K562 (cell line): Measurements from ENCODE around the gene RPS6KA4. TPM values are rescaled to one million over a fixed set of nuclear protein-coding genes. Genes with fewer than 3 reads are reported as not detected.

Experiments used
- ATAC-seq: fragments of 200-7000 bp; cut with Tn5 transposase; 3 replicates; pipeline ENCODE4 v1.9.1; 2020; ENCODE audit warnings: moderate library complexity
- BruUV-seq: library from RNA; stranded (reverse); fragments of 400-500 nt; replicated peaks from 2 replicates; lab custom pipeline; 2021; lab: Mats Ljungman, UMichigan
- CTCF ChIA-PET: fragments of 300-600 bp; formaldehyde crosslinking; extraction: SDS; loops from one replicate; lab custom pipeline; 2021; ENCODE audit warnings: low intra/inter-chr PET ratio; lab: Yijun Ruan, JAX
- POLR2A ChIA-PET: fragments of 300-600, 350-650 bp; sonication (Branson Sonifier 250); formaldehyde crosslinking; extraction: SDS; loops from one replicate; lab custom pipeline; 2021; ENCODE audit warnings: antibody characterized with exemption, inconsistent platforms; lab: Yijun Ruan, JAX
- DNase-seq, 4 experiments: peaks; one replicate each; pipeline versions ENCODE4 v3.0.0 to v3.0.0-alpha.2; 2011 to 2018; ENCODE audit warnings: low spot score in 3 of 4, mixed read lengths in 3 of 4; ENCODE audit errors: extremely low read depth in 1 of 4
- FAIRE-seq: peaks from 2 replicates; lab custom pipeline; 2011; peaks lifted over from hg19 to GRCh38; lab: Jason Lieb, UNC
- H2AFZ ChIP-seq: 2 replicates; pipeline ENCODE4 v1.6.0; 2011; ENCODE audit warnings: low read depth, low read length, control low read depth, inconsistent platforms
- H3K27ac ChIP-seq: fragments of 200-600 bp; 3 replicates; pipeline ENCODE4 v1.8.0; 2011; ENCODE audit warnings: low read depth, mild to moderate bottlenecking, control low read depth, inconsistent platforms, low read length, moderate library complexity, mixed read lengths; ENCODE audit errors: extremely low read depth
- H3K27me3 ChIP-seq, 2 experiments: fragments of 300-600 bp in 1 of 2; 2 replicates in 1 of 2; 3 replicates in 1 of 2; pipeline versions ENCODE4 v1.6.0 to v1.8.0; 2011; ENCODE audit warnings: inconsistent platforms in 2 of 2, low read length in 2 of 2, mild to moderate bottlenecking in 1 of 2, mixed read lengths in 1 of 2, moderate library complexity in 1 of 2; ENCODE audit not compliant: control insufficient read depth in 2 of 2, insufficient read depth in 2 of 2
- H3K36me3 ChIP-seq: fragments of 300-600 bp; 3 replicates; pipeline ENCODE4 v1.8.0; 2011; ENCODE audit warnings: mild to moderate bottlenecking, low read length, inconsistent platforms; ENCODE audit not compliant: control insufficient read depth, insufficient read depth
- H3K4me1 ChIP-seq, 2 experiments: fragments of 200-600 bp in 1 of 2; replicated peaks in 1 of 2; 2 replicates in 1 of 2; 3 replicates in 1 of 2; pipeline versions ENCODE4 v1.5.1 to v1.8.0; 2011; ENCODE audit warnings: inconsistent platforms in 2 of 2, low read length in 2 of 2, mild to moderate bottlenecking in 1 of 2, mixed read lengths in 1 of 2, moderate library complexity in 1 of 2; ENCODE audit not compliant: control insufficient read depth in 2 of 2, insufficient read depth in 2 of 2
- H3K4me2 ChIP-seq: 2 replicates; pipeline ENCODE4 v1.6.1; 2011; ENCODE audit warnings: low read length, control low read depth, inconsistent platforms, mixed read lengths; ENCODE audit not compliant: insufficient read depth
- H3K4me3 ChIP-seq: fragments of 200-600 bp; sonication (generic), shearing (Covaris generic); 2 replicates; pipeline ENCODE4 v1.5.1; 2016; ENCODE audit warnings: control low read depth, inconsistent platforms
- H3K79me2 ChIP-seq: fragments of 200-600 bp; 3 replicates; pipeline ENCODE4 v1.8.0; 2011; ENCODE audit warnings: low read length, inconsistent platforms; ENCODE audit not compliant: control insufficient read depth, insufficient read depth
- H3K9ac ChIP-seq, 2 experiments: 2 replicates each; pipeline versions ENCODE4 v1.6.0 to v1.6.1; 2011; ENCODE audit warnings: low read depth in 2 of 2, low read length in 2 of 2, control low read depth in 1 of 2, inconsistent platforms in 1 of 2, mild to moderate bottlenecking in 1 of 2, mixed read lengths in 1 of 2; ENCODE audit not compliant: insufficient read depth in 1 of 2
- H3K9me1 ChIP-seq: one replicate; pipeline ENCODE4 v1.6.0; 2011; ENCODE audit warnings: inconsistent platforms, mild to moderate bottlenecking, low read length, moderate library complexity; ENCODE audit not compliant: control insufficient read depth, insufficient read depth
- H3K9me3 ChIP-seq: replicated peaks from 2 replicates; pipeline ENCODE4 v1.5.1; 2011; ENCODE audit warnings: low read depth, low read length, inconsistent platforms; ENCODE audit not compliant: control insufficient read depth, insufficient read depth
- H4K20me1 ChIP-seq: replicated peaks from 2 replicates; pipeline ENCODE4 v1.6.1; 2011; ENCODE audit warnings: low read length, inconsistent platforms, mixed read lengths; ENCODE audit not compliant: control insufficient read depth, insufficient read depth
- C11orf30 ChIP-seq: fragments of 450-650 bp; IDR thresholded peaks from 2 replicates; pipeline ENCODE4 v1.6.1; 2016; ENCODE audit warnings: low read depth, mild to moderate bottlenecking
- MAFF ChIP-seq: IDR thresholded peaks from 2 replicates; pipeline ENCODE4 v1.6.1; 2012; ENCODE audit warnings: low read length, improper control_type of control experiment
- MAFG ChIP-seq: fragments of 450-650 bp; conservative IDR thresholded peaks from 2 replicates; pipeline ENCODE4 v1.6.1; 2016; ENCODE audit warnings: missing genetic modification characterization, missing compliant biosample characterization
- MAFK ChIP-seq: IDR thresholded peaks from 2 replicates; pipeline ENCODE4 v1.6.1; 2011; ENCODE audit warnings: low read length, improper control_type of control experiment
- NFIC ChIP-seq: fragments of 450-650 bp; IDR thresholded peaks from 2 replicates; pipeline ENCODE4 v1.6.1; 2017; ENCODE audit warnings: mild to moderate bottlenecking, inconsistent platforms
- ZBED1 ChIP-seq: IDR thresholded peaks from 2 replicates; pipeline ENCODE4 v1.6.1; 2014
- ZNF316 ChIP-seq: fragments of 450-650 bp; IDR thresholded peaks from 2 replicates; pipeline ENCODE4 v1.6.1; 2016
- WGBS: fragments of 100-300 bp; shearing (Covaris generic); methylation state at CpG from one replicate; pipeline ENCODE4 v1.1.6; 2016; ENCODE audit warnings: low coverage, mixed read lengths; ENCODE audit not compliant: insufficient coverage; ENCODE audit errors: missing lambda C conversion rate; 5-methylcytosine and 5-hydroxymethylcytosine counted together
- in situ Hi-C: fragments of 300-500 bp; cut with MboI; formaldehyde crosslinking; loops from 4 replicates; pipeline ENCODE4 v1.15.0; 2018; ENCODE audit warnings: inconsistent platforms, mixed read lengths
- intact Hi-C: fragments of 100-400 bp; cut with micrococcal nuclease; formaldehyde crosslinking; loops from 2 replicates; pipeline ENCODE4 v1.14.2; 2022
- polyA plus RNA-seq, 8 experiments: library from polyadenylated mRNA; depleted of rRNA in 4 of 8; stranded (reverse) in 5 of 8; unstranded in 3 of 8; fragments of >200 nt; fragmentation: Nextera tagmentation in 2 of 8; fragmentation: Illumina TruSeq in 1 of 8; extraction: Ambion mirVana in 2 of 8; extraction: Trizol in 1 of 8; gene quantifications; 2 replicates each; pipeline versions ENCODE4 v1.2.1 to v1.2.3, GENCODE V29; 2011 to 2014; ENCODE audit warnings: inconsistent platforms in 1 of 8, missing spikeins in 1 of 8
- total RNA-seq, 7 experiments: library from RNA; depleted of rRNA in 6 of 7; stranded (reverse); fragments of >200 nt in 6 of 7; fragmentation: Illumina TruSeq in 2 of 7; extraction: Trizol in 2 of 7; gene quantifications; 2 replicates each; pipeline versions ENCODE4 v1.2.1 to v1.2.3, GENCODE V29; 2011 to 2021; ENCODE audit warnings: low replicate concordance in 1 of 7
- TF ChIP-seq, protein P1 (sequence below): fragments of 150-350 bp; IDR thresholded peaks from 2 replicates; pipeline ENCODE4 v1.6.1; 2014; ENCODE audit warnings: low read depth, mild to moderate bottlenecking, low read length, borderline replicate concordance
- TF ChIP-seq, protein P2 (sequence below): fragments of 450-650 bp; formaldehyde crosslinking; IDR thresholded peaks from 2 replicates; pipeline ENCODE4 v1.4.0; 2022; ENCODE audit warnings: missing genetic modification characterization

RPS6KA4 gene
- total and polyA plus RNA-seq, 9 of the 15 experiments (the other 6 are each of a cell fraction or from before 2014, with no cell fraction given): 0.15 to 23.8 (median 9.8) TPM

DNA sequence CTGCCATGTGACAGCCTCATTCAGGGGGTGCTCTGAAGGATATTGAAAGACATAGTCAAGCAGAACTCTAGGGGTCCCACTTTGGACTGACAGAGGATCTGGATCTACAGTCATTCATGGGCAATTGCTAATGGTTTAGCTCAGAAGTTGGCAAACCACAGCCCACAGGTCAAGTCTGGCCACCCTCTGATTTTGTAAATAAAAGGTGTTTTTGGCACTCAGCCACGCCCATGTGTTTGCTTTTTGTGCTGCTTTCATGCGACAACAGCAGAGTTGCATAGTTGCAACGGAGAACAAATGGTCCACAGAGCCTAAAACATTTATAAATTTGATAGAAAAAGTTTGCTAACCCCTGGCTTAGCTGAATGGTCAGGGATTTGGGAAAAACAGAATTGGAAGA is 41.7 kb downstream of the RPS6KA4 start:
- no peaks in the 10 kb centered on the region for H3K36me3 ChIP-seq
- in situ Hi-C loops (no loop called here), intact Hi-C loops (no loop called here)
- no TSS peak for BruUV-seq
- peaks cover 24 to 60% of the 10 kb centered on the region in 2 experiments for H3K27me3 ChIP-seq
- DNase-seq (no peak), ATAC-seq (no peak), FAIRE-seq (no peak)
- H3K9ac ChIP-seq: no peak overlapping the region
- WGBS: 14% methylated on average over 3 of the region's 3 CpGs
- H2AFZ ChIP-seq: no peak overlapping the region
- H3K9me1 ChIP-seq: no peaks in the 10 kb centered on the region
- H3K4me3 ChIP-seq: no peak overlapping the region
- ChIA-PET CTCF (no interaction called here), POLR2A (interaction anchor here (1.8 kb wide), 1 partner anchor 10 kb away, joined by 5 read pairs; no protein-coding TSS in a partner anchor)
- peaks cover 8% of the 10 kb centered on the region in 2 experiments; a peak in 3 of 5 replicates for H3K4me1 ChIP-seq
- no peaks in the 10 kb centered on the region for H3K79me2 ChIP-seq
- H3K4me2 ChIP-seq: no peak overlapping the region; the same call in 1 of the 2 replicates
- H4K20me1 ChIP-seq: no peaks in the 10 kb centered on the region
- no peak overlapping the region for H3K27ac ChIP-seq
- no peaks in the 10 kb centered on the region for H3K9me3 ChIP-seq
- TF ChIP-seq NFIC: peak; percentile 49
- TF ChIP-seq ZBED1: no peak
- TF ChIP-seq, all 486 proteins: peak for 1

- ChIA-PET CTCF (no interaction called here), POLR2A (interaction anchor here (0.6 to 1.8 kb wide), 2 partner anchors 9 to 51 kb away, joined by 3 to 5 read pairs; no protein-coding TSS in a partner anchor)
- Histone ChIP-seq H3K27ac (no peak overlapping the region), H2AFZ (no peak overlapping the region), H3K4me3 (no peak overlapping the region), H4K20me1 (no peaks in the 10 kb centered on the region), H3K9me3 (no peaks in the 10 kb centered on the region), H3K79me2 (no peaks in the 10 kb centered on the region), H3K36me3 (no peaks in the 10 kb centered on the region), H3K9me1 (no peaks in the 10 kb centered on the region), H3K4me1 (peaks cover 8% of the 10 kb centered on the region in 2 experiments; a peak in 3 of 5 replicates), H3K27me3 (peaks cover 18 to 48% of the 10 kb centered on the region in 2 experiments), H3K4me2 (no peak overlapping the region), H3K9ac (no peak overlapping the region)
- intact Hi-C loops: no loop called here
- no peak for DNase-seq
- no peak for FAIRE-seq
- 7% methylated on average over 7 of the region's 7 CpGs for WGBS
- BruUV-seq: no TSS peak
- no peak for ATAC-seq
- in situ Hi-C loops: no loop called here
- TF ChIP-seq, protein P1, sequence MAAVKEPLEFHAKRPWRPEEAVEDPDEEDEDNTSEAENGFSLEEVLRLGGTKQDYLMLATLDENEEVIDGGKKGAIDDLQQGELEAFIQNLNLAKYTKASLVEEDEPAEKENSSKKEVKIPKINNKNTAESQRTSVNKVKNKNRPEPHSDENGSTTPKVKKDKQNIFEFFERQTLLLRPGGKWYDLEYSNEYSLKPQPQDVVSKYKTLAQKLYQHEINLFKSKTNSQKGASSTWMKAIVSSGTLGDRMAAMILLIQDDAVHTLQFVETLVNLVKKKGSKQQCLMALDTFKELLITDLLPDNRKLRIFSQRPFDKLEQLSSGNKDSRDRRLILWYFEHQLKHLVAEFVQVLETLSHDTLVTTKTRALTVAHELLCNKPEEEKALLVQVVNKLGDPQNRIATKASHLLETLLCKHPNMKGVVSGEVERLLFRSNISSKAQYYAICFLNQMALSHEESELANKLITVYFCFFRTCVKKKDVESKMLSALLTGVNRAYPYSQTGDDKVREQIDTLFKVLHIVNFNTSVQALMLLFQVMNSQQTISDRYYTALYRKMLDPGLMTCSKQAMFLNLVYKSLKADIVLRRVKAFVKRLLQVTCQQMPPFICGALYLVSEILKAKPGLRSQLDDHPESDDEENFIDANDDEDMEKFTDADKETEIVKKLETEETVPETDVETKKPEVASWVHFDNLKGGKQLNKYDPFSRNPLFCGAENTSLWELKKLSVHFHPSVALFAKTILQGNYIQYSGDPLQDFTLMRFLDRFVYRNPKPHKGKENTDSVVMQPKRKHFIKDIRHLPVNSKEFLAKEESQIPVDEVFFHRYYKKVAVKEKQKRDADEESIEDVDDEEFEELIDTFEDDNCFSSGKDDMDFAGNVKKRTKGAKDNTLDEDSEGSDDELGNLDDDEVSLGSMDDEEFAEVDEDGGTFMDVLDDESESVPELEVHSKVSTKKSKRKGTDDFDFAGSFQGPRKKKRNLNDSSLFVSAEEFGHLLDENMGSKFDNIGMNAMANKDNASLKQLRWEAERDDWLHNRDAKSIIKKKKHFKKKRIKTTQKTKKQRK: no peak
- TF ChIP-seq, protein P2, sequence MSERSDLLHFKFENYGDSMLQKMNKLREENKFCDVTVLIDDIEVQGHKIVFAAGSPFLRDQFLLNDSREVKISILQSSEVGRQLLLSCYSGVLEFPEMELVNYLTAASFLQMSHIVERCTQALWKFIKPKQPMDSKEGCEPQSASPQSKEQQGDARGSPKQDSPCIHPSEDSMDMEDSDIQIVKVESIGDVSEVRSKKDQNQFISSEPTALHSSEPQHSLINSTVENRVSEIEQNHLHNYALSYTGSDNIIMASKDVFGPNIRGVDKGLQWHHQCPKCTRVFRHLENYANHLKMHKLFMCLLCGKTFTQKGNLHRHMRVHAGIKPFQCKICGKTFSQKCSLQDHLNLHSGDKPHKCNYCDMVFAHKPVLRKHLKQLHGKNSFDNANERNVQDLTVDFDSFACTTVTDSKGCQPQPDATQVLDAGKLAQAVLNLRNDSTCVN (CRISPR knock-in tag): no peak
- TF ChIP-seq MAFK (peak; percentile 42; the same call in 1 of the 2 replicates), MAFG (tag) (peak; percentile 35; the same call in 1 of the 2 replicates), C11orf30 (peak; percentile 46; the same call in 1 of the 2 replicates), ZNF316 (peak; percentile 60), MAFF (peak; percentile 51)
Measured at GRCh38 chr11:64401775-64402174, 42.8 kb downstream of the RPS6KA4 start.
